CD14-positive monocyte (primary cell): Measurements from ENCODE around the gene SFXN4. TPM values are rescaled to one million over a fixed set of nuclear protein-coding genes. Genes with fewer than 3 reads are reported as not detected.

Source experiments
- DNase-seq, 3 donors: peaks; one replicate each; pipeline ENCODE4 v3.0.0-alpha.2; 2011 to 2022
- H2AFZ ChIP-seq: 2 replicates; pipeline ENCODE4 v1.6.0; 2012; ENCODE audit warnings: mild to moderate bottlenecking, low read depth, low read length, inconsistent platforms; ENCODE audit not compliant: insufficient read depth, poor library complexity, severe bottlenecking
- H3K27ac ChIP-seq, 2 donors: 1 replicate in 1 of 2; 2 replicates in 1 of 2; pipeline ENCODE4 v1.5.1; 2012 to 2013; ENCODE audit warnings: low read length in 2 of 2, control low read depth in 1 of 2, inconsistent platforms in 1 of 2, low read depth in 1 of 2, mild to moderate bottlenecking in 1 of 2
- H3K27me3 ChIP-seq, 2 donors: one replicate each; pipeline versions ENCODE4 v1.6.0 to v1.6.1; 2011 to 2013; ENCODE audit warnings: low read length in 2 of 2; ENCODE audit not compliant: control insufficient read depth in 2 of 2, insufficient read depth in 2 of 2
- H3K36me3 ChIP-seq, 2 donors: replicated peaks in 1 of 2; 1 replicate in 1 of 2; 2 replicates in 1 of 2; pipeline versions ENCODE4 v1.5.1 to v1.6.1; 2012 to 2013; ENCODE audit warnings: low read length in 2 of 2, control low read depth in 1 of 2, inconsistent platforms in 1 of 2, mild to moderate bottlenecking in 1 of 2; ENCODE audit not compliant: insufficient read depth in 2 of 2, control insufficient read depth in 1 of 2
- H3K4me1 ChIP-seq, 2 donors: 1 replicate in 1 of 2; 2 replicates in 1 of 2; pipeline versions ENCODE4 v1.5.1 to v1.6.1; 2012 to 2013; ENCODE audit warnings: low read length in 2 of 2, control low read depth in 1 of 2, inconsistent platforms in 1 of 2, mild to moderate bottlenecking in 1 of 2, moderate library complexity in 1 of 2; ENCODE audit not compliant: insufficient read depth in 2 of 2, control insufficient read depth in 1 of 2
- H3K4me2 ChIP-seq: replicated peaks from 2 replicates; pipeline ENCODE3; 2012; ENCODE audit warnings: low read length, moderate library complexity, mild to moderate bottlenecking; ENCODE audit not compliant: poor library complexity, severe bottlenecking; ENCODE audit errors: extremely low read depth
- H3K4me3 ChIP-seq, 3 experiments: fragments of 200-600 bp in 1 of 3; sonication (generic) in 1 of 3; replicated peaks in 1 of 3; 1 replicate in 2 of 3; 2 replicates in 1 of 3; pipeline ENCODE4 v1.5.1; 2011 to 2013; ENCODE audit warnings: low read length in 3 of 3, mild to moderate bottlenecking in 3 of 3, control low read depth in 2 of 3, low read depth in 2 of 3, inconsistent platforms in 1 of 3, moderate library complexity in 1 of 3
- H3K79me2 ChIP-seq: 2 replicates; pipeline ENCODE4 v1.6.0; 2012; ENCODE audit warnings: mild to moderate bottlenecking, control low read depth, inconsistent platforms, low read length, moderate library complexity; ENCODE audit not compliant: insufficient read depth
- H3K9ac ChIP-seq: 2 replicates; pipeline ENCODE4 v1.6.0; 2017; ENCODE audit warnings: low read length, mild to moderate bottlenecking; ENCODE audit not compliant: insufficient read depth, poor library complexity, severe bottlenecking
- H3K9me3 ChIP-seq, 2 donors: replicated peaks in 1 of 2; 1 replicate in 1 of 2; 2 replicates in 1 of 2; pipeline versions ENCODE4 v1.5.1 to v1.6.1; 2012 to 2013; ENCODE audit warnings: low read length in 2 of 2, control low read depth in 1 of 2; ENCODE audit not compliant: control insufficient read depth in 1 of 2, insufficient read depth in 1 of 2
- H4K20me1 ChIP-seq: 2 replicates; pipeline ENCODE4 v1.6.0; 2012; ENCODE audit warnings: mild to moderate bottlenecking, low read length, control low read depth, moderate library complexity; ENCODE audit not compliant: insufficient read depth
- H3K27ac Mint-ChIP-seq, 7 donors: one replicate each; pipeline ENCODE4 v1.8.0; 2020; ENCODE audit warnings: mild to moderate bottlenecking in 7 of 7, mixed read lengths in 7 of 7, moderate library complexity in 6 of 7, inconsistent platforms in 2 of 7
- H3K27me3 Mint-ChIP-seq, 3 donors: one replicate each; pipeline ENCODE4 v1.8.0; 2021 to 2022; ENCODE audit warnings: low read depth in 3 of 3, mild to moderate bottlenecking in 3 of 3, mixed read lengths in 3 of 3, moderate library complexity in 3 of 3, inconsistent platforms in 1 of 3
- H3K36me3 Mint-ChIP-seq, 2 donors: one replicate each; pipeline ENCODE4 v1.8.0; 2020; ENCODE audit warnings: mixed read lengths in 2 of 2, inconsistent platforms in 1 of 2, mild to moderate bottlenecking in 1 of 2
- H3K4me1 Mint-ChIP-seq: one replicate; pipeline ENCODE4 v1.8.0; 2020; ENCODE audit warnings: mild to moderate bottlenecking, mixed read lengths
- H3K4me3 Mint-ChIP-seq, 2 donors: one replicate each; pipeline ENCODE4 v1.8.0; 2020; ENCODE audit warnings: mild to moderate bottlenecking in 2 of 2, mixed read lengths in 2 of 2, moderate library complexity in 1 of 2
- H3K9me3 Mint-ChIP-seq, 7 donors: one replicate each; pipeline ENCODE4 v1.8.0; 2020 to 2022; ENCODE audit warnings: mixed read lengths in 7 of 7, mild to moderate bottlenecking in 6 of 7, moderate library complexity in 6 of 7, inconsistent platforms in 2 of 7
- WGBS: methylation state at CpG from one replicate; pipeline ENCODE4 v1.1.5; 2013; ENCODE audit warnings: missing lambda C conversion rate; ENCODE audit not compliant: insufficient coverage; 5-methylcytosine and 5-hydroxymethylcytosine counted together
- intact Hi-C, 2 donors: fragments of 100-400 bp; cut with micrococcal nuclease; formaldehyde crosslinking; loops; one replicate each; pipeline versions ENCODE4 v1.15.0 to v1.15.1; 2023
- polyA plus RNA-seq, 3 donors: library from polyadenylated mRNA; depleted of rRNA in 1 of 3; unstranded in 2 of 3; stranded (reverse) in 1 of 3; fragments of 300-500 nt in 2 of 3; fragments of >200 nt in 1 of 3; fragmentation: Illumina TruSeq in 2 of 3; gene quantifications; 1 replicate in 2 of 3; 2 replicates in 1 of 3; pipeline ENCODE4 v1.2.3, GENCODE V29; 2012 to 2021
- TF ChIP-seq, protein P1 (sequence below): fragments of 200-600 bp; IDR thresholded peaks from one replicate; pipeline ENCODE4 v1.8.0; 2022; ENCODE audit warnings: antibody characterized with exemption, mild to moderate bottlenecking

SFXN4 gene
- polyA plus RNA-seq, 3 donors, result 8.3 to 20.4 (median 18.3) TPM

DNA sequence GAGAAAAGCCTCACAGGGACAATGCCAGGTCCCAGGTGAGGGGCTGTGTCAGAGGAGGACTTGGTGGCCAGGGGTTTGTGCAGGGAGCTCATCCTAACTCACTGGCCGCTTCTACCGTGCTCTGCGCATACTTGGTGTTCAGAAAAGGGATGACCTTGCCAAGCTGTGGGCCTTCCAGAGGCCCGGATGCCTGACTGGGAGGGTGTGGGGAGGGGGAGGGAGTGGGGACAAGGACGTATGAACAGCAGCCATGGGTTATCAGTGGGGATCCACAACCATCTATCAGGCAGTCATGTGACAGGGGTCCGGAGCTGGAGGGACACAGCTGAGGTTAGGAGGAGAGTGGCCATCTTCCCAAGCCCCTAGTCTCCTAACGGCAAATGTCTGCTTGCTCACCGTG, 6.2 kb downstream of the SFXN4 start:
- Mint-ChIP-seq H3K9me3 (no peaks in the 10 kb centered on the region), H3K36me3 (peaks cover 56 to 74% of the 10 kb centered on the region in 2 donors), H3K27me3 (peaks cover 0 to 1% (median 0%) of the 10 kb centered on the region in 3 donors), H3K27ac (peak overlapping the region in 2 of 7 donors; percentile 11 to 69), H3K4me3 (no peak overlapping the region), H3K4me1 (peaks cover 11% of the 10 kb centered on the region)
- no peak overlapping the region for H2AFZ ChIP-seq
- no peak for DNase-seq
- TF ChIP-seq, protein P1, sequence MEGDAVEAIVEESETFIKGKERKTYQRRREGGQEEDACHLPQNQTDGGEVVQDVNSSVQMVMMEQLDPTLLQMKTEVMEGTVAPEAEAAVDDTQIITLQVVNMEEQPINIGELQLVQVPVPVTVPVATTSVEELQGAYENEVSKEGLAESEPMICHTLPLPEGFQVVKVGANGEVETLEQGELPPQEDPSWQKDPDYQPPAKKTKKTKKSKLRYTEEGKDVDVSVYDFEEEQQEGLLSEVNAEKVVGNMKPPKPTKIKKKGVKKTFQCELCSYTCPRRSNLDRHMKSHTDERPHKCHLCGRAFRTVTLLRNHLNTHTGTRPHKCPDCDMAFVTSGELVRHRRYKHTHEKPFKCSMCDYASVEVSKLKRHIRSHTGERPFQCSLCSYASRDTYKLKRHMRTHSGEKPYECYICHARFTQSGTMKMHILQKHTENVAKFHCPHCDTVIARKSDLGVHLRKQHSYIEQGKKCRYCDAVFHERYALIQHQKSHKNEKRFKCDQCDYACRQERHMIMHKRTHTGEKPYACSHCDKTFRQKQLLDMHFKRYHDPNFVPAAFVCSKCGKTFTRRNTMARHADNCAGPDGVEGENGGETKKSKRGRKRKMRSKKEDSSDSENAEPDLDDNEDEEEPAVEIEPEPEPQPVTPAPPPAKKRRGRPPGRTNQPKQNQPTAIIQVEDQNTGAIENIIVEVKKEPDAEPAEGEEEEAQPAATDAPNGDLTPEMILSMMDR, result no peak
- no peak overlapping the region for H3K4me2 ChIP-seq
- H3K79me2 ChIP-seq, result peaks cover 15% of the 10 kb centered on the region
- H4K20me1 ChIP-seq, result no peaks in the 10 kb centered on the region
- H3K36me3 ChIP-seq, result peaks cover 49 to 78% of the 10 kb centered on the region in 2 donors
- H3K4me3 ChIP-seq, result no peak overlapping the region
- H3K9me3 ChIP-seq, result no peaks in the 10 kb centered on the region
- intact Hi-C loops, result no loop called here
- H3K27ac ChIP-seq, result no peak overlapping the region
- no peaks in the 10 kb centered on the region for H3K27me3 ChIP-seq
- no peak overlapping the region for H3K9ac ChIP-seq
- H3K4me1 ChIP-seq, result peaks cover under 1 to 3% of the 10 kb centered on the region in 2 donors
- WGBS, result 86% methylated on average over 4 of the region's 8 CpGs

DNA sequence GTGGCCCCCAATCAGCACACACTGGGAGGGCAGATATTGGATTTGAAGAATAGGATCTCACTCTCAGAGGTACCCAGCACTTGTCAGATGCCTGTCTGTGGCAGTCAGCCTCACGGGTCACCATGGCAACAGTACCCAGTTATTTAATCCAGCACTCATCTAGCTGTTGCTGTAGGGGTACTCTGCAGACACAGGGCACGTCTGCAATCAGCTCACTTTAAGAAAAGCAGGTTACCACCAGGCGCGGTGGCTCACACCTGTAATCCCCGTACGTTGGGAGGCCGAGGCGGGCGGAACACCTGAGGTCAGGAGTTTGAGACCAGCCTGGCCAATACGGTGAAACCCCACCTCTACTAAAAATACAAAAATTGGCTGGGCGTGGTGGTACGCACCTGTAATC, 11.9 kb downstream of the SFXN4 start:
- Histone ChIP-seq H3K4me2 (no peak overlapping the region), H3K27ac (no peak overlapping the region), H3K4me3 (no peak overlapping the region), H3K4me1 (no peaks in the 10 kb centered on the region), H3K36me3 (peaks cover 53 to 92% of the 10 kb centered on the region in 2 donors), H4K20me1 (no peaks in the 10 kb centered on the region), H2AFZ (no peak overlapping the region), H3K79me2 (no peaks in the 10 kb centered on the region), H3K9me3 (no peaks in the 10 kb centered on the region), H3K27me3 (no peaks in the 10 kb centered on the region), H3K9ac (no peak overlapping the region)
- Mint-ChIP-seq H3K27ac (peak overlapping the region in 1 of 7 donors; percentile 25), H3K4me3 (no peak overlapping the region), H3K27me3 (no peaks in the 10 kb centered on the region), H3K4me1 (no peaks in the 10 kb centered on the region), H3K9me3 (peaks cover 0 to 2% (median 0%) of the 10 kb centered on the region in 7 donors), H3K36me3 (peaks cover 72 to 82% of the 10 kb centered on the region in 2 donors)
- TF ChIP-seq, protein P1, result no peak
- intact Hi-C loops, result no loop called here
- 89% methylated on average over 4 of the region's 12 CpGs for WGBS
- DNase-seq, result no peak
